Activated naive CD4-positive, alpha-beta T cell (primary cell): ENCODE results near the gene H6PD.

Experiments
- DNase-seq, 4 experiments: peaks; one replicate each; lab custom pipeline; 2025; lab: John Stamatoyannopoulos, UW

Gene H6PD

DNA sequence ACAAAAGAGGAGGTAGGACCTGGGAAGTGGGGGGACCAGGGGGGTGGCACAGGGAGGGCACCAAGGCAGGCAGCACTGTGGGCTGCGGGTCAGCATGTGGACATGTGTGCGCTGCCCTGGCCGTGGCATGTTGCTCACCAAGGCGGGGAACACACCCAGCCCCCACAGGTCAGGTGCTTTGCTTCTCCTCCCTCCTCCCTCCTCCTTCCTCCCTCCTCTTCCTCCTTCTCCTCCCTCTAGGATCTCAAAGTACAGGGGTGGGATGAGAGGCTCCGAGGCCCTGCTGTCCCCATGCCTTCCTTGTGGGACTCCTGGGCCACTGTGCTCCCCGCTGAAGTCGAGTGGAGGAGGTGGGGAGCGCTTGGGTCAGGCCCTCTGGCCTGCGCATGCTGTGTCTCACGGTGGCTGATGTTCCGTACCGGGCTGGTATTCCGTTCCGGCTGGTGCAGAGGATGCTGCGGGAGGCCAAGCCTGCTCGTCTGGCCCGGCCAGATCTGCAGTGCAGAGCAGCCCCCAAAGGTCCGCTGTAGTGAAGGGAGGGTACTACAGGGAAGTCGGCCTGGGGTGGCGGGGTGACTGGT is 84.7 kb downstream of the H6PD start:
- no peak for DNase-seq

DNA sequence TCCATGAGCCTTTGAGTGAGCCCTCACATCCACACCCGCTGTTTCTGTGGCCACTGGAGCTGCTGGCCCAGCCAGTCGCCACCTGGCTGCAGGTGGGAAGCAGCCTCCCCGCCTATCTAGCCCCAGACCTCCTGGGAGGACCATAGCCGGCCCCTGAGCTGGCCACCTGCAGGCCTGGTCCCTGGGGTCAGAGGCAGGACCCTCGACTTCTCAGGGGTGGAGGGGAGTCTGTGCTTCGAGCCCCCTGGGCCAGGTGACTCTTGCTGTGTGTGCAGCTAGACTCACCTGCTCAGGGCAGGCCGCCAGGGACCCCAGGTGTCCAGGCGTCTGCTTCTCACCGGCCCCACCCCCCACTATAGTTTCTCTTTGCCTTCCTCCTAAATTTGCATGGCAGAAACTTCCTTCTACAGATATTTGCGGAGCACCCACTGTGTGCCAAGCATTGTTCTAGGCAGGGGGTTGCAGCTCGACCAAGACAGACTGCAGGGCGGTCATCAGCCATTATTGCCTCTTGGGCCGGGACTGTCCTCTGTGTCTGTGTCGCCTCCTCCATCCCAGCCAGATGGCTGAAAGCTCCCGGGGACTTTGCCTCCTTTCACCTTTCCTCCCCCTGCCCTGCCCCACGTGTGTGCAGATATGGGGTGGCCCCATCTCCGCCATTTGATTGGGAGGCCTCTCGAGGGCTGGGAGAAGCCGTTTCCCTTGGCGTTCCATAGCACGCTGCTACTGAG is 85.4 kb downstream of the H6PD start:
- DNase-seq = no peak
